ENCODE data around the gene TIGD2. TPM values are rescaled to one million over a fixed set of nuclear protein-coding genes. Genes with fewer than 3 reads are reported as not detected.

TIGD2 gene
- total RNA-seq, 1 donor from 2014 or later = 6.8 TPM

GRCh38 chr4:89100853-89101252 lies 10.5 kb upstream of the TIGD2 start:
- Histone ChIP-seq H3K27me3 (ENCODE audit: low read depth) (no peaks in the 10 kb centered on the region), H3K4me3 (no peak overlapping the region), H3K4me1 (no peaks in the 10 kb centered on the region), H3K27ac (no peak overlapping the region), H3K36me3 (no peaks in the 10 kb centered on the region), H3K9me3 (no peaks in the 10 kb centered on the region)
- ATAC-seq (no peak), DNase-seq (no peak)
- no peak for TF ChIP-seq CTCF (IDR thresholded peaks at IDR 0.05)
- intact Hi-C loops (cut with DNase I) = no loop called here

- Histone ChIP-seq H3K27me3 (ENCODE audit: low read depth) (no peaks in the 10 kb centered on the region), H3K4me1 (no peaks in the 10 kb centered on the region), H3K4me3 (no peak overlapping the region), H3K36me3 (no peaks in the 10 kb centered on the region), H3K9me3 (no peaks in the 10 kb centered on the region), H3K27ac (no peak overlapping the region)
- ATAC-seq (no peak), DNase-seq (no peak)
- no peak for TF ChIP-seq CTCF (IDR thresholded peaks at IDR 0.05)
- intact Hi-C loops (cut with DNase I) = no loop called here
Measured at GRCh38 chr4:89101256-89102161, 9.8 kb upstream of the TIGD2 start.

DNA sequence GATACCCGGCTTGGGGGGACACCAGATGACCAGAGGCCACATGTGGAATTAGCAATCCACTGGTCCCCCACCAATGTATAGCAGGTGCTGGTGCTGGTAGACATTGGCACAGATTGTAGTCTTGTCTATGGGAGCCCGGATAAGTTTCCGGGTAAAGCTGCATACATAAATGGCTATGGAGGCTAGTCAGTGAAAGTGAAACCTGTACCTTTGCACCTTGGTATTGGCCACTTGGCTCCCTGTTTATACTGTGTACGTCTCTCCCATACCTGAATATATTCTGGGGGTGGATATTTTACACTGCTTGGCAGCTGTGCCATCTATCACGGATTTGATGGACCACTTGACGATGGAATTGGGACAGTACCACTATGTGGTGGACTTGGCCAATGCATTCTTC lies 5.6 kb upstream of the TIGD2 start:
- no peak for ATAC-seq
- Histone ChIP-seq H3K9me3 (no peaks in the 10 kb centered on the region), H3K4me1 (peaks cover 8% of the 10 kb centered on the region), H3K36me3 (no peaks in the 10 kb centered on the region), H3K4me3 (no peak overlapping the region), H3K27me3 (ENCODE audit: low read depth) (no peaks in the 10 kb centered on the region), H3K27ac (no peak overlapping the region)
- intact Hi-C loops (cut with DNase I) = no loop called here
- TF ChIP-seq CTCF (IDR thresholded peaks at IDR 0.05) = no peak
- no peak for DNase-seq

GRCh38 chr4:89108091-89108490 lies 3.2 kb upstream of the TIGD2 start:
- ATAC-seq (no peak), DNase-seq (no peak)
- TF ChIP-seq CTCF (IDR thresholded peaks at IDR 0.05) = no peak
- H3K27ac ChIP-seq = no peak overlapping the region
- no peak overlapping the region for H3K4me3 ChIP-seq
- peaks cover 22% of the 10 kb centered on the region for H3K4me1 ChIP-seq
- no peaks in the 10 kb centered on the region for H3K9me3 ChIP-seq
- no peaks in the 10 kb centered on the region for H3K36me3 ChIP-seq
- intact Hi-C loops (cut with DNase I) = no loop called here
- H3K27me3 ChIP-seq (ENCODE audit: low read depth) = no peaks in the 10 kb centered on the region

DNA sequence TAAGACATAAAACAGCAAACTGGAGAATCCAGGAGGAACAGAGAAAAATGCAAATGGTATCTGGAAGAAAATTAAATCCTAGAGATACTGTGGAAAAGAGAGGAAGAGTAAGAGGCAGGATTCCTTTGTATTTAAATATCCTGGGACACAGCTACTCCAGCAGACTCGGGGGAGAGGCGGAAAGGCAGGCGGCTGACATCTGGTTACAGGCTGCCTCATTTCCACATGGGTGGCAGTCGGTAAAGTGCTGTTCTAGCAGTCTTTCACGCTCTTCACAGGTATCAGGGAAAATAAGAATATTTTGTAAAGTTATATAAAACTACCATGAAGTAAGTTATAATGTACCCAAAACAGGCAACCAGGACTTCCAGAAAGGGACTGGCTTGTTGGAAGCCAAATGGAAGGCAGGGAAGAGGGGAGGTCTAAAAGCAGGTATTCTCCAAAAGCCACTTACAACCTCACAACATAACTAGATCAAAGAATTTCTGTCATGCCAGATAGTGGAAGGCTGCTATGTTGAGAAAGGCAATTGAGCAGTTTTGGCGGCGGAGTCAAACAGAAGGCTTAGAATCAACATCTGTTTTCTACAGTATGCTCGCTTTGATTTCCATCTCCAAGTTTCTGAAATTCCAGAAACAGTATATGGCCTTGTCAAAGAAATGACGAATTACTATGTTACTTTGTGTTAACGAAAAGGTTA lies 1.3 kb upstream of the TIGD2 start:
- ATAC-seq (no peak), DNase-seq (no peak)
- Histone ChIP-seq H3K4me1 (peaks cover 22% of the 10 kb centered on the region), H3K4me3 (peak overlapping the region; percentile 74), H3K9me3 (no peaks in the 10 kb centered on the region), H3K27ac (no peak overlapping the region), H3K27me3 (ENCODE audit: low read depth) (no peaks in the 10 kb centered on the region), H3K36me3 (no peaks in the 10 kb centered on the region)
- TF ChIP-seq CTCF (IDR thresholded peaks at IDR 0.05) = no peak
- intact Hi-C loops (cut with DNase I) = no loop called here

Data from lower lobe of right lung (tissue), 2 donors.